Measurements from ENCODE around the gene MMP25.
A peak's percentile ranks its signal among the peaks of the same experiment; 100 is the strongest.

The MMP25 gene

GRCh38 chr16:3017344-3017743 is 29.0 kb upstream of the MMP25 start:
- no peak for FAIRE-seq

GRCh38 chr16:3017794-3018506 is 28.4 kb upstream of the MMP25 start, which contains the start of gene CLDN6:
CLDN6 (minus strand) TSS chr16:3018183; CDS start chr16:3016021, 2,162 bp downstream.
- no peak for FAIRE-seq

- FAIRE-seq: no peak
Observed at GRCh38 chr16:3019594-3020246, 26.6 kb upstream of the MMP25 start.

- FAIRE-seq: no peak
Observed at GRCh38 chr16:3020247-3020603, 26.1 kb upstream of the MMP25 start, which contains the start of gene TNFRSF12A. TNFRSF12A (plus strand) TSS chr16:3020368; CDS start chr16:3020398, 30 bp downstream.

- no peak for FAIRE-seq
Observed at GRCh38 chr16:3020604-3021448, 25.5 kb upstream of the MMP25 start.

- peak; percentile 94 for FAIRE-seq
Observed at GRCh38 chr16:3021449-3022207, 24.7 kb upstream of the MMP25 start.

- FAIRE-seq: peak; percentile 96
Observed at GRCh38 chr16:3022208-3022683, 24.1 kb upstream of the MMP25 start.

GRCh38 chr16:3022684-3023414 is 23.5 kb upstream of the MMP25 start:
- FAIRE-seq: no peak

- no peak for FAIRE-seq
Observed at GRCh38 chr16:3023415-3023668, 23.0 kb upstream of the MMP25 start.

GRCh38 chr16:3023669-3024478 is 22.5 kb upstream of the MMP25 start, which contains the start of the genes HCFC1R1 and THOC6:
HCFC1R1 (minus strand) TSS chr16:3023942; CDS start chr16:3023941, 1 bp downstream.
THOC6 (plus strand) TSS chr16:3024035; CDS start chr16:3024327, 292 bp downstream.
- FAIRE-seq: peak; percentile 95

GRCh38 chr16:3025032-3026002 is 21.0 kb upstream of the MMP25 start:
- FAIRE-seq: no peak

GRCh38 chr16:3026003-3026378 is 20.4 kb upstream of the MMP25 start:
- FAIRE-seq: no peak

GRCh38 chr16:3026609-3027488 is 19.5 kb upstream of the MMP25 start:
- no peak for FAIRE-seq

GRCh38 chr16:3027489-3027795 is 18.9 kb upstream of the MMP25 start:
- FAIRE-seq: no peak

GRCh38 chr16:3027983-3028715 is 18.2 kb upstream of the MMP25 start:
- no peak for FAIRE-seq

GRCh38 chr16:3028716-3029319 is 17.5 kb upstream of the MMP25 start:
- no peak for FAIRE-seq

- FAIRE-seq: no peak
Observed at GRCh38 chr16:3029491-3030221, 16.7 kb upstream of the MMP25 start.

Data from G401.6 (cell line).